Loucy (cell line): Measurements from ENCODE around the gene KIAA1328.

ENCODE experiments used
- EZH2phosphoT487 ChIP-seq: fragments of 200-600 bp; IDR thresholded peaks from 2 replicates; pipeline ENCODE4 v1.6.1; 2018; ENCODE audit warnings: antibody characterized with exemption, mild to moderate bottlenecking, moderate library complexity, borderline replicate concordance
- TF ChIP-seq, protein P1 (sequence below): fragments of 200-600 bp; sonication (generic); conservative IDR thresholded peaks from 2 replicates; pipeline ENCODE4 v1.5.1; 2014; ENCODE audit warnings: mild to moderate bottlenecking, antibody characterized with exemption, low read length

GRCh38 chr18:36885981-36886380 is 57.1 kb downstream of the KIAA1328 start:
- no peak for TF ChIP-seq EZH2phosphoT487
- TF ChIP-seq, protein P1, sequence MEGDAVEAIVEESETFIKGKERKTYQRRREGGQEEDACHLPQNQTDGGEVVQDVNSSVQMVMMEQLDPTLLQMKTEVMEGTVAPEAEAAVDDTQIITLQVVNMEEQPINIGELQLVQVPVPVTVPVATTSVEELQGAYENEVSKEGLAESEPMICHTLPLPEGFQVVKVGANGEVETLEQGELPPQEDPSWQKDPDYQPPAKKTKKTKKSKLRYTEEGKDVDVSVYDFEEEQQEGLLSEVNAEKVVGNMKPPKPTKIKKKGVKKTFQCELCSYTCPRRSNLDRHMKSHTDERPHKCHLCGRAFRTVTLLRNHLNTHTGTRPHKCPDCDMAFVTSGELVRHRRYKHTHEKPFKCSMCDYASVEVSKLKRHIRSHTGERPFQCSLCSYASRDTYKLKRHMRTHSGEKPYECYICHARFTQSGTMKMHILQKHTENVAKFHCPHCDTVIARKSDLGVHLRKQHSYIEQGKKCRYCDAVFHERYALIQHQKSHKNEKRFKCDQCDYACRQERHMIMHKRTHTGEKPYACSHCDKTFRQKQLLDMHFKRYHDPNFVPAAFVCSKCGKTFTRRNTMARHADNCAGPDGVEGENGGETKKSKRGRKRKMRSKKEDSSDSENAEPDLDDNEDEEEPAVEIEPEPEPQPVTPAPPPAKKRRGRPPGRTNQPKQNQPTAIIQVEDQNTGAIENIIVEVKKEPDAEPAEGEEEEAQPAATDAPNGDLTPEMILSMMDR: no peak
